ENCODE data around the gene DYRK3. TPM values are rescaled to one million over a fixed set of nuclear protein-coding genes. Genes with fewer than 3 reads are reported as not detected.

DYRK3 gene
- total and polyA plus RNA-seq, 9 of the 15 experiments (the other 6 are each of a cell fraction or from before 2014, with no cell fraction given): 4.5 to 33.7 (median 25.7) TPM

GRCh38 chr1:206635080-206635977, at the start of gene DYRK3 (continued):
- TF ChIP-seq CUX1 (CRISPR knock-in tag; IDR thresholded peaks at IDR 0.05) (no peak), PTTG1 (tag; IDR thresholded peaks at IDR 0.05; ENCODE audit: low read depth) (no peak), THAP7 (CRISPR knock-in tag; IDR thresholded peaks at IDR 0.05) (no peak), ZNF24 (IDR thresholded peaks at IDR 0.05) (no peak), CGGBP1 (CRISPR knock-in tag; IDR thresholded peaks at IDR 0.05) (no peak; the same call in 1 of the 2 replicates), FOXM1 (IDR thresholded peaks at IDR 0.05; ENCODE audit: low read depth) (no peak), FOXM1 (CRISPR knock-in tag; IDR thresholded peaks at IDR 0.05; ENCODE audit: low read depth) (peak; percentile 62; the same call in 1 of the 2 replicates), PHTF2 (CRISPR knock-in tag; IDR thresholded peaks at IDR 0.05) (no peak), E2F3 (CRISPR knock-in tag; IDR thresholded peaks at IDR 0.05) (peak; percentile 52; the same call in 1 of the 2 replicates), MXI1 (IDR thresholded peaks at IDR 0.05; ENCODE audit: low read depth, low read length) (peak; percentile 95), SMARCA4 (IDR thresholded peaks at IDR 0.05) (0 out of 2 replicates have a peak, but pooled peaks have one; percentile 23), TFAP4 (CRISPR knock-in tag; IDR thresholded peaks at IDR 0.05; ENCODE audit: borderline replicate concordance) (peak; percentile 94), SAFB2 (IDR thresholded peaks at IDR 0.05; ENCODE audit: borderline replicate concordance, low read depth, low read length, severe bottlenecking) (no peak), SMAD3 (CRISPR knock-in tag; conservative IDR thresholded peaks at IDR 0.05) (no peak), HEY1 (CRISPR knock-in tag; IDR thresholded peaks at IDR 0.05; ENCODE audit: borderline replicate concordance) (no peak), CTCFL (IDR thresholded peaks at IDR 0.05; ENCODE audit: borderline replicate concordance, insufficient read depth, low read depth, low read length, poor library complexity, severe bottlenecking) (no peak), ZNF668 (CRISPR knock-in tag; IDR thresholded peaks at IDR 0.05) (no peak), ZNF274 (IDR thresholded peaks at IDR 0.05; ENCODE audit: borderline replicate concordance, low read depth, low read length) (peak; percentile 17; the same call in 1 of the 2 replicates), ZNF717 (CRISPR knock-in tag; IDR thresholded peaks at IDR 0.05) (no peak)
